ENCODE data around the gene EVC2.
"Not testable (repeated sequence)": the region's sequence is repeated elsewhere in the genome, so short reads cannot be mapped to it uniquely, and the experiment has no call there.

EVC2 gene

DNA sequence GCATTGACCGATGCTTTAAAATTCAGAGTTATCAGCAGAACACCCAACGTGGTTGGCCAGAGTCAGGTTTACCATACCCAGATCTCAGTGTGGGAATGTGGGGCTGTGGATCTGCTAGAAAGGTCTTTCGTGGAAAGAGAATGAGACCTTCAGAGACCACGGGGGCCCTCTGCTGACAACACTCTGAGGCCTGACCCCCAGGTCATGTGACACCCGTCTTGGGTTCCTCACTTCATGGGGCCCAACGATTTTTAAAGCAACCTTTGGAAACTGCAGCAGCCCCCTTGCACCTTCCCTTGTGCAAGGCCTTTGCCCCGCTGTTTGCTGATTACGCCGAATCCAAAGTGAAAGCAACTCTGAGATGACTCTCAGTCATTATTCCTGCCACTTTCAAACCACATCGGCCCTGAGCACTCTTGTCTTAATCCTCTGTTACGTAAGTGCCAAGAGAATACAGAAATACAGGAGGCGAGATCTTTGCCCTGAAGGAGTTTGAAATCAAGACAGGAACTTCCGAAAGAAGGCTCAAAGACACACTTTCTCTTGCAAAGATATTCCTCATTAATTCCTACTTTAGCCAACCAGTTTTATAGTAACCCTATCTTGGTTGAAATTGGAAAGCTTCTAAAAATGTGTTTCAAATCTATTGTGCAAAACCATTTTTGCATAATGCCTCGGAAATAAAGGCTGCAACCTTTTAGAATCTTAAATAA is 88.3 kb downstream of the EVC2 start:
- no peak for DNase-seq (ENCODE audit: low spot score)

DNA sequence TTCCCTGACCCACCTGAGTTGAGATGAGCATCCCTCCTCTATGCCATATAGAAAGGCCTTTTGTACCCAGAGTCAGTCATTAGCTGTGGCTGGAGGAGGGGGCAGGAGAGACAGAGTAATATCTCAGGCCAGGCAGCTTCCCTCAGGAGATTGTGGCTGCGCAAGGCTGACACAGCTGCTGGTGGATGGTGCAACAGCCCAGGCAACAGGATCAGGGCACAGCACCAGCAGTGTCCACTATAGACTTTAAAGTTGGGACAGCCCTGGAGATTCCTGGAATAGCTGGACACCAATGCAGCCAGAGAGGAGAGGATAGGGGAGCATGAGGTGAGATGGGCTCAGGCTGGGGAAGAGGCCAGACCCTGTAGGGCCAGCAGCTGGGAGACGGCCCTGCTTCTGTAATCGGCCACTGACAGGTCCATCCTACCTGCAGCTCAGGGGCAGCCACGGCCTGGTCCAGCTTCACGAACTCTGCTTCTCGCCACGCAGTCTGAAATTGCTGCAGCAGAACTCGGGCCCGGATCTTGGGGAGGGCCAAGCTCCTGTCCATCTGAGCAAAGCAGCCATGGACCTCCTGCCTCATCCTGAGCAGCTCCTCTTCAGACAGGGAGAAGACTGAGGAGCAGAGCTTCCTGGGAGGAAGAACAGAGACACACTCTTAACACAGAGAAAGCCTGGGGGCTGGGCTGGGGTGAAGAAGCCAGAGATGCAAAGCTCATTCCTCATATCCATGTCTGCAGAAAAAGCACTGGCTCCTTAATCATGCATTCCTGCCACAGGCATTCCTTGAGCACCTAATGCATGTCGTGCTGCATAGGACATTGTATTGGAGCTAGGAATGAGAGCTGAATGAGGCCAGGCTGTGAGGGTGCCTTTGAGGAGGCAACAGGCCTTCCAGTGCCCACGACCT is 90.1 kb downstream of the EVC2 start:
- DNase-seq (ENCODE audit: low spot score), result no peak

DNA sequence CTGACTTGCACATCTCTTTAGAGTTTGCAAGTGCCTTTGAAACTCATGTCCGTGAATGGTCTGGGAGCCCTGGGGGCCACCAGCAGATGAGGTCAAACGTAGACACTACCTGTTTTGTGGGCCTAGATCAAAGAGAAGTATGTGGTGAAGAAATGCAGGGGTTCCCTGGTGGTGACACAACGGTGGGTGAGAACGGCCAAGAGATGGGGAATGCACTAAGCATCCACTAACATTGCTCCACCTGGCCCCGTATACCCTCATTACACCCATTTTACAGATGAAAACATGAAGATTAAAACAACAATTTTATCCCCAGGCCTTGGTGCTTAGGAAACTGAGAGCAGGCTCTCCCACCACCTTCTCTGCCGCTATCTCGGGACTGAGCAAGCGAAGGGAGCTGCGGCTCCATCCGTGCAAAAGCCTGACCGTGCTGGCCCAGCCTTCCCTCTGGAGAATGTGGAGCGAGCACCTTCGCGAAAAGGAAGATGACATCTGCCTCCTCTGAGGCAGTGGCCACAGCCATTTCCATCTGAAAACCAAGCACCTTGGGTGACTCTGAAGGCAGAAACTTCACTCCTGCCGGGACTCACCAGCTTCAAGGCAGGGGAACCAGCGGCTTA is 91.9 kb downstream of the EVC2 start:
- no peak for DNase-seq (ENCODE audit: low spot score)

DNA sequence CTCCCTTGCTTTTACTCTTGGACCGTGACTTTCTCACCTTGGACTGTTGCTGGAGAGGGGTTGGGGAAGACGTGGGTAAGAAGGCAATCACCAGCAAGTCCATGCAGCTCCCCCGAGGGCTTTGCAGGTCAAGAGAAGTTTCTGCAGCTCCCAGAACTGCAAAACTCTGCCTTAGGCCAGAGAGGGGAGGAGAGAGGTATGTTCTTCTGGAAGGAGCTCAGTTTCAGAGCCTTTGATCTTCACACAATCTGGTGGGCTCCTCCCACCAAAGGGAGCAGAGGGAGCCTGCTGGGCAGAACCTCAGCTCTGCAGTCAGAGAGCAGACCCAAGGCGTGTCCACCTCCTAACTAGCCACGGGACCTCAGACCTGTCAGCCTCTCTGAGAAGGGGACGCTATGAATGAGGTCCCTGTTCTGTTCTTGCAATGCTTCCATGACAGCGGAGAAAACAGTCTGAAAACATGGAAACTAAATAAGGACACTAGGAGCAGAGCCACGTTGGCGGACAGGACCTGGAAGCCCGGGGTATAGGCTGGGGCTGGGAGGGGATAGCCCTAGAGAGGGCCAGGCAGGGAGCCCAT is 92.8 kb downstream of the EVC2 start:
- no peak for DNase-seq (ENCODE audit: low spot score)

DNA sequence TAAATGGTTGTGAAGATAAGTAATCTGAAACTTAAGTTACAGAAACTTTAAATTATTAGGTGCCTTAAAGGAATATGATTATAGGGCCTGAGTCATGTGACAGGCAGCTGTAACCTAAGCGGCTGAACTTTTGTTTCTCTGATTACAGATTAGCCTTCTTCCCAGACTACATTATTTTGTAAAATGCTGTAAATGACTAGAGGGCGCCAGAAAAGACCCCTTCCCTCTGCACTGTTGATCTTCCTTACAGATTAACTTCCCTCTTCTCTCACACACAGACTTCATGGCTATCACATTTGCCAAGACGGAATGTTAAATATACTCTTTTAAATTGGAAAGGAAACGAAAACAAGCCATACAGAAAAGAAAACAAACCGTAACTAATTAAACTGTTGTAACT is 96.6 kb downstream of the EVC2 start:
- DNase-seq (ENCODE audit: low spot score), result no peak

DNA sequence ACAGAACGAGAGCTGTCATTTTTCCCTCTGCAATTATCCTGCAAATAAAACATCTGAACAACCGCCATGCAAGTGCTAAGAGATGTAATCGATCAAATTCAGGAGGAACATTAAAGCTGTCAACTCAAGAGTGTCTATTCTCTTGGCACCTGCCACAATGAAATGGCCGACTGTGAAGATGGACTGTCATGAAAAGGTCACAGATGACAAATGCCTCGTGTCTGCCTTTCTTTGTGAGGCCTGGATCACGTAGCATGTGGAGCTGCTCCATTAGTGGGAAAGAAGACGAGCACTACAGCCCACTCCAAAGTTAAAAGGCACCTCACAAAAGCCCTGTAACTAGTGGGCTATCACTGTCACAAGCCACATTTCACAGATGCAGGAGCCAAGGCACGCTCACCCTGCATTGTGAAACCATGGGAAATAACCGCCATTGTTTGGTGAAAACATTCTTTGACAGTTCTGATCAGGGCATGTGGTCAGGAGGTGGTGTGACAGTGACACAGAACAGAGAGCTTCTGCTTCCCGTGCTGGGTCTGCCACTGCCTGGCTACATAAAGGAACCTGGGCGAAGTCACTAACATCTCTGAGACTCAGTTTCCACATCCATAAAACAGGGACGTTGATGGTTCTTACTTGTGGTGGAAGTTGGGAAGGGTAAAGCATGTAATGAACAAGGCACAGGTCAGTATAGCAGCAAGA is 98.9 kb downstream of the EVC2 start:
- DNase-seq (ENCODE audit: low spot score), result no peak

DNA sequence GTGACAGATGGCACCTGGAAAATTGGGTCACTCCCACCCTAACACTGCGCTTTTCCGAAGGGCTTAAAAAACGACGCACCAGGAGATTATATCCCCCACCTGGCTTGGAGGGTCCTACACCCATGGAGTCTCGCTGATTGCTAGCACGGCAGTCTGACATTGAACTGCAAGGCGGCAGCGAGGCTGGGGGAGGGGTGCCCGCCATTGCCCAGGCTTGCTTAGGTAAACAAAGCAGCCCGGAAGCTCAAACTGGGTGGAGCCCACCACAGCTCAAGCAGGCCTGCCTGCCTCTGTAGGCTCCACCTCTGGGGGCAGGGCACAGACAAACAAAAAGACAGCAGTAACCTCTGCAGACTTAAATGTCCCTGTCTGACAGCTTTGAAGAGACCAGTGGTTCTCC is 114.5 kb downstream of the EVC2 start:
- not testable (repeated sequence) for DNase-seq (ENCODE audit: low spot score)

DNA sequence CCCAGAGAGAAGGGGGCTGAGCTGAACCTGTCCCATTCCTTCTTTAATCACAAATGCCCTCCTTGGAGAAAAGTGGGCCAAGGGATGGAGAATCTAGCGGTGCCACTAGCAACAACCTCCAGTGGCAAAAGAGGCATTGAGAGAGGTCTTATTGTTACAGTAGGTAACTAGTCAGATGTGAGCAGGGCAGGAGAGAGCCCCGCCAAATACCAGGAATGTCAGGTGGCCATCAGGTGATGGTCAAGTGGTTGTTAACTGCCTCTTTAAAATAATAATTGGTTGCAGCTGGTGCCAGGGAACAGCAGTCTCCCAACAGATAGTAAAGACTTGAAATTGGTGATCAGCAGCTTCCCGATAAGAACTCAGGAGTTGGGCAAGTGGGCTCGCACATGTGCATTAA is 116.1 kb downstream of the EVC2 start:
- no peak for DNase-seq (ENCODE audit: low spot score)

DNA sequence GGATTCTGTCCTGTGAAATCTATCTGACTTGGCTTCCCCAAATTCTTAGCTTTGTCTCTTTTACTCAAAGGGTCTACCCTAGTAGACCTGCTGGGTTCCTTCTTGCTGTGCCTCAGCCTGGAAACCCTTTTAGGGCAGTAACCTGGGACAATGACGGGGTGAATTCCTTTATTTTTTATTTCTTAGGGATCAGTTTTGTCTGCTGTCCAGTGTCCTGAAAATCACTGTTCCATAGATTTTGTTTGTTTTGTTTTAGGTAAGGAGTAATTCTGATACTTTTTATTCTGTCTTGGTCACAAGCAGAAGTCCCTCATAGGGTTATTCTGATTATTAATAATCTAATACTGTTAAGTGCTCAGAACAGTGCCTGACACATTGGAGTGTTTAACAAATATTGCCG is 118.9 kb downstream of the EVC2 start:
- DNase-seq (ENCODE audit: low spot score), result no peak

DNA sequence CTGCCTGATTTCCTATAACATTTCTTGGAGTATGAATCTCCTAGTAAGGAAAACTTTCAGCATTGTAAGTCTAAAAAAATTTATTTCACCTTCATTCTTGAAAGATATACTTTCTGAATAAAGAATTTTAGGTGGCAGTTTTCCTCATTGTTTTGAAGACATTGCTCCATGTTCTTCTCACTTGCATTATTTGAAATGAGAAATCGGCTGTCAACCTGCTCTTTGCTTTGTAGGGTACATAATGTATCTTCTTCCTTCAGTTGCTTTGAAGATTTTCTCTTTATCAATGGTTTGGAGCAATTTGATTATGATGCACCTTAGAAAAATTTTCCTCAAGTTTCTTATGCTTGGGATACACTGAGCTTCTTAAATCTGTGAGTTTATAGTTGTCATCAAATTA is 120.3 kb downstream of the EVC2 start:
- DNase-seq (ENCODE audit: low spot score), result no peak

DNA sequence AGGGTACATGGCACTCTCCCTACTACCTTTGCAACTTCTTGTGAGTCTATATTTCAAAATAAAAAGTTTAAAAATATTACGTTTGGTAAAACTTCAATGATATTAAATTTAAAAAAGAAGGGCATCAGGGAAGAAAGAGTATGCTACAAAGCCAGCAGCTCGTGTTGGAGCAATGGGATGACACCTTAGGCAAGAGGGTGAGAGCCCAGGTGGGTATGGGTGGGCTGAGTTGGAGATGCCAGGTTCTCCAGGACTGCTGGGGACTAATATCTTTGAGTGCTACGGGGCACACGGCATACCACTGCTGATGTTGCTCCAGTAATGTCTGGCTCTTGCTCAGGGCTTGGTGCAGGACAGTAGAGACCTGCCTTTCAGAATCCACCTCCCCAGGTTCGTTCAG is 132.4 kb downstream of the EVC2 start:
- no peak for DNase-seq (ENCODE audit: low spot score)

DNA sequence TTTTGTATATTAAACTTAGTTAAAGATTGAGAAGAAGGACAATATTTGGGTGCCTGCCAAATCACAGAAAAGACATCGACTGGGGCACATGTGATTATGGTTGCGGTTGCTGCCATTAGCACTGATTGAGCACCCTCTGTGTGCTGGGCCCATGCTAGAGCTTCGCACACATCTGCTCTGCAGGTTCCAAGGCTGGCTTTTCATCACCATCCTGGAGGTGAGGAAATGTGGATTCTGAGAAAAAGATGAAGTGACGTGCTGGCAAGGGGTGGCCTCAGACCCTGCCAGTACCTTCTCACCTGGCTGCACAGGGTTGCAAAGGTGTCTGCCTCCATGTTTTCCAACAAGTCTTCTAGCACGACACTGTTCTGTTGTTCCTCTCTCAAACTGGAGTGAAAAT is 134.0 kb downstream of the EVC2 start:
- DNase-seq (ENCODE audit: low spot score), result no peak

DNA sequence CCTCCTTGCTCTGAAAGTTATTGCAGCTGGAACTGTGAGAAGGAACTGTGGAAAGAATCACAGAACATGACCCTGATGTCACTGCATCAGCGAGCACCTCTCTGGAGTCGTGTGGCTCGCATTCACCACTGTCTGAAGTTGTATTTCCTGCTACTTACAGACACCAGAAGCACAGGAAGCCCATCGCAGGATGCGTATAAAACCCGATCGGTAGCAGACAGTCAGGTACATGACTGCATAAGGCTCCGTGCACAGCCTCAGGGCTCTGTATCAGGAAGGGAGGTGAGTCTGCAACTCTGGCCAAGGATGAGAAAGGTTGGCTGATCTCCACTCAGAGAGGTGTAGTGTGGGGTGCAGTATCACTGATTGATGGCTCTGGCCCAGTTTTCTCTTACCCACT is 134.4 kb downstream of the EVC2 start:
- no peak for DNase-seq (ENCODE audit: low spot score)

DNA sequence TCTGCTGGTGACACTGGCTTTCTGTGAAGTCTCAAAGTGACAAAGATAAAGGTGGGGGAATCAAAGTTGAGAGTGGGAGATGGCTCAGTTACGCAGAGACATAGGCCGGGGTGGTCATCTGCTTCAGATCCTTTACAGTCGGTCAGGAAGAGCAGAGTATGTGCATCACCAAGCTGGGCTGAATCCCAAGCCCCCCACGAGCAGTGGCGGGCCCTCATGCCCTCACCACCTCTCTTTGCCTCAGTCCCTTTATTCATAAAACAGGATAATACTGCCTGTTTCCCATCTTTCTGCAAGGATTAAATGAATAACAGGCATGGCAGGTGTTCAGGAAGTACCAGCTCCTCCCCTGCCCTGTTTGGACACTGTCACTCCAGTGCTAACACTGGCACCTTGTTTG is 135.6 kb downstream of the EVC2 start:
- DNase-seq (ENCODE audit: low spot score), result no peak

DNA sequence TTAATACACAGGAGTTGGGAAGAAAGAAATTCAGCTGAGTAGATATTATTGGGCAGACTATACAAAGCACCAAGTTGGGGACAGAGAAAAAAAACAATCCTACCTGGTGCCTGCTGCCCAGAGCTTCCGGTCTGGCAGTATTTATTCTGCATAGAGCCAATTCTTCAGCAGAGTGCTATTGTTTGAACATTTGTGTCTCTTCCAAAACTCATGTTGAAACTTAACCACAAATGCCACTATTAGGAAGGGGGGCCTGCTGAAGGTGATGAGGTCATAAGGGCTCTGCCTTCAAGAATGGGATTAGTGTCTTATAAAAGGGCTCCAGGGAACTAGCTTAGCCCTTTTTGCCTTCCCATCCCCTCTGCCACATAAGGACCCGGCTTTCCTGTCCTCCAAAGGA is 136.2 kb downstream of the EVC2 start:
- DNase-seq (ENCODE audit: low spot score), result no peak

DNA sequence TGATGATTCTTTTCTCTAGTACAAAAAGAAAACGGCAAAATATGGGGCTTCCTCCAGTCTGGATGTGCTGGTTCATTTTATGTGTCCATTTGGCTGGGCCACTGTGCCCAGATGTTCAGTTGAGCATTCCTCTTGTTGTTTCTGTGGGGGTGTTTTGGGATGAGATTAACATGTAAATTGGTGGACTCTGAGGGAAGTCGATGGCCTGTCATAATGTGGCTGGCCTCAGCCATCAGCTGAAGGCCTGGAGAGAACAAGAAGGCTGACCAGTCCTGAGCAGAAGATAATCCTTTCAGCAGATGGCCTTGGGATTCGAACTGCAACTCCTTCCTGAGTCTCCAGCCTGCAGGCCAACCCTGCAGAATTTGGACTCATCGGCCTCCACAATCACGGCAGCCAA is 136.7 kb downstream of the EVC2 start:
- no peak for DNase-seq (ENCODE audit: low spot score)

DNA sequence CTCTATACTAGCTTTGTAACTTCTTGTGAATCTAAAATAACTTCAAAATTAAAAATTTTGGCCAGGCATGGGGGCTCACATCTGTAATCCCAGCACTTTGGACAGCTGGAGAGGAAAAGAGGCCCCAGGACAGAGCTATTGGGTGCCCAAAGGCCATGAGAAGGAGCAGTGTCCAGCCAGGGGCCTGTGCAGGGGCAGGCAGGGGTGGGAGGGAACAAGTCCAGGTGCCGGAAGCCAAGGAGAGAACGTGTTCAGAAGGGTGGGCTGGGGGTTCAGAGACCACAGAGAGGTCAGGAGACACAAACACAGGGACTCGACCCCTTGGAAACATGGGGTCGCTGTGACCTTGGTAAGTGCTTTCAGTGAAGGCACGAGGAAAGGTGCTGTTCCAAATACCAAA is 138.9 kb downstream of the EVC2 start:
- DNase-seq (ENCODE audit: low spot score), result no peak

DNA sequence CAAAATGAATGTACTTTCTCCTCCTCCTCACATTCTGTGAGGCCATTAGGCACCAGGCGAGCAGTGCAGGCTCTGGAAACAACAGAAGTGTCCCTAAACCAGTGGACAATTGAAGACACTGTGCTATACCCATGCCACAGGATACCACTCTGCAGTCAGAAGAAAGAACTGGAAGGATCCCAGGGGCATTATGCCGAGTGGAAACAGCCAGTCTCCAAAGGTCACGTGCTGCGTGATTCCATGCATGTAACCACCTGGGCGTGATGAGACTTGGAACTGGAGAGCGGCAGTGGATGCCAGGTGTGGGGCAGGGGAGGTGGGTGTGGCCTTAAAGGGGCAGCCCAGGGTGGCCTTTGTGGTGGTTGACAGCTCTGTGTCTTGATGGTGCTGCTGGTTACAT is 139.4 kb downstream of the EVC2 start:
- no peak for DNase-seq (ENCODE audit: low spot score)

DNA sequence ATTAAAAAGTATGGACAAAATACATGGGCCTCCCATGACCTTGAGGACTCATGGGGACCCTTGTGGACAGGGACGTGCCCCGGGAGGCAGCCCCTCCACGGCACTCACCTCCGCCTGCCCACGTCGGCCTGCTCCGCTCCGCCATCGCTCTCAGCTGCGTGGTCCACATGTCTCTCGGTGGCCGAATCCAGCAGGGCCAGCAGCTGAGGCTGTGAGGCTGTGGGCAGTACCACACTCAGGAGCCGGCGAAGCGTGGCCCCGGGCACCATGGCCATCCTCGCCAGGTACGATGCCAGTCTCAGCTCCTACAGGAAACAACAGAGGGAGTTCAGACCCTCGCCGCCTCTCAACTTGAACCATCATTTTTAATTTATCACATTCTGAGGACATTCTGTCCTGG is 140.0 kb downstream of the EVC2 start:
- DNase-seq (ENCODE audit: low spot score), result no peak

DNA sequence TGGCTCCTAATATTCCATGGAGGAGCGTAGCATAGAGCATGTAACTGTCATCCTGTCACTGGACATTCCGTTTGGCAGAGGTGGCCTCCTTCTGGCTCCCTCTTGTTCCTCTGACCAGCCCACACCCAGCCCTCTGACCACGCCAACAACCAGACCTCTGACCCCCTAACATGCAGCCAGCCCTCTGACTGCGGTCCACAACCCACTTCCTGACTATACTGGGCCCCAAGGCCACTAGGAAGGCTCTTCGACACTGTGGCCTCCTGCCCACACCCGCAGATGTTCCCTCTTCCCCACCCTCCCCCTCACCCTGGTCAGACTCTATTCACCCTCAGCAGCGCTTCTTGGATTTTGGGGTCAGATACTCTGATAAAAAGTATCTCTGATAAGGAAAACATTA is 141.4 kb downstream of the EVC2 start:
- no peak for DNase-seq (ENCODE audit: low spot score)

DNA sequence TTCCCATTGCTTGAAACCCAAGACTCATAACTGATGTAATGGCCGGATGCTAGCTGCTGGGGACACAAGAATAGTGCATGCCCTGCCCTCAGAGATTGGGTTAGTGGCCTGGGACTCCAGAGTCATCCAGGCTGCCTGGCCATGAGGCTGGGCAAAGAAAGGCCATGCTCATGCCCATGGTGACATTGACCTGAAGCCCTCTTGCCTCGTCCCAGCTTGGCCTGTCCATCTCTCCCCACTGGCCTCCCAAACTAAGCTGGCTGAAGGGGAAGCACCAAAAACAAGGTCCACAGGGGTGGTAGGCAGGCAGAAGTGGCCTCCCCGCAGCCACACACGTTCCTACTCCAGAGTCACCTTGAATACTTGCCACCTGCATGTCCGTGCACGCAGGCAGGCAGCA is 141.8 kb downstream of the EVC2 start:
- DNase-seq (ENCODE audit: low spot score), result no peak

DNA sequence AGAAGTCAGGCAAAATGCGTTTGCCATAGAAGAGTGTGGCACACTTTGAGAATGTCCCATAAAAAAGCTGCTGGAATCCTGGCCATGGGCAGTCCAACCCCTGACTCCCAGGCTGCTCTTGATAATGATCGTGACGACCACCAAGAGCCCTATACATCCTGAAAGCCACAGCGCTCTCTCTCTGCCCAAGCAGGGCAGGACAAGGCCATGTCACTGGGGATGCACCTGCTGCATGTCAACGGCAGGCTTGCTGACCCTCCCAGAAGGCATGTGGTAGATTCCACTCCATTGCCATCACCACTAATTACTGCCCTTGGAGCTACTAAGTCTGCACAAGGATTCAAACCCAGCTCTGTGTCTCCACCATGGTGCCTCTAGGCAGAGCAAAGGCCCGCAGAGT is 144.5 kb downstream of the EVC2 start:
- DNase-seq (ENCODE audit: low spot score), result no peak

Measured in CD4-positive, alpha-beta T cell treated with Interleukin-2 at 100 ng/mL for 4 hours (primary cell).